ENCODE data around the gene ST6GALNAC2. TPM values are rescaled to one million over a fixed set of nuclear protein-coding genes. Genes with fewer than 3 reads are reported as not detected.

ST6GALNAC2 gene
- total and polyA plus RNA-seq, 8 donors, result 1.2 to 17.8 (median 4.7) TPM

DNA sequence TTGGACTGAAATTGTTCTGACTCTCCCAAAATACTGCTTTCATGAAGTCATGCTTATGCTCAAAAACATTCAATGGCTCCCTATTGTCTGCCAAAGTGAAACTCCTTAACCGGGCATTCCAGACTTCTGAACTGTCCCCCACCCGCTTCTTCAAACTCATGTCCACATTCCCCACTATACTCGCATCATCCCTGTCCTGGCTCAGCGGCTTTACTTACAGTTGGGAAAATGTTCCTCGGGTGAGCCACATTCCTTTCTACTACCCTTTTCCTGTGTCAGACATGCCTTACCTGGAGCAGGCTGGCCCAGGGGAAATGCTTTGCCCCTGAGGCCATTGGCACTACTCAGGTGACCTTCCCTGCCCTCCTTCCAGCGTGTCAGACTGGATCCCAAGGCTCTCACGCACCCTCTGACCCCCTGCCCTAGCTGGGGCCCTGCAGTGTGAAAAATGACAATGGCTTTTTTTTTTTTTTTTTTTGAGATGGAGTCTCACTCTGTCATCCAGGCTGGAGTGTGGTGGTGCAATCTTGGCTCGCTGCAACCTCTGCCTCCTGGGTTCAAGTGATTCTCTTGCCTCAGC lies 53.5 kb downstream of the ST6GALNAC2 start:
- TF ChIP-seq EP300 (IDR thresholded peaks at IDR 0.05) (no peak), POLR2AphosphoS5 (IDR thresholded peaks at IDR 0.05) (no peak), POLR2A (IDR thresholded peaks at IDR 0.05) (no peak)
- TF ChIP-seq, protein P1, sequence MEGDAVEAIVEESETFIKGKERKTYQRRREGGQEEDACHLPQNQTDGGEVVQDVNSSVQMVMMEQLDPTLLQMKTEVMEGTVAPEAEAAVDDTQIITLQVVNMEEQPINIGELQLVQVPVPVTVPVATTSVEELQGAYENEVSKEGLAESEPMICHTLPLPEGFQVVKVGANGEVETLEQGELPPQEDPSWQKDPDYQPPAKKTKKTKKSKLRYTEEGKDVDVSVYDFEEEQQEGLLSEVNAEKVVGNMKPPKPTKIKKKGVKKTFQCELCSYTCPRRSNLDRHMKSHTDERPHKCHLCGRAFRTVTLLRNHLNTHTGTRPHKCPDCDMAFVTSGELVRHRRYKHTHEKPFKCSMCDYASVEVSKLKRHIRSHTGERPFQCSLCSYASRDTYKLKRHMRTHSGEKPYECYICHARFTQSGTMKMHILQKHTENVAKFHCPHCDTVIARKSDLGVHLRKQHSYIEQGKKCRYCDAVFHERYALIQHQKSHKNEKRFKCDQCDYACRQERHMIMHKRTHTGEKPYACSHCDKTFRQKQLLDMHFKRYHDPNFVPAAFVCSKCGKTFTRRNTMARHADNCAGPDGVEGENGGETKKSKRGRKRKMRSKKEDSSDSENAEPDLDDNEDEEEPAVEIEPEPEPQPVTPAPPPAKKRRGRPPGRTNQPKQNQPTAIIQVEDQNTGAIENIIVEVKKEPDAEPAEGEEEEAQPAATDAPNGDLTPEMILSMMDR (IDR thresholded peaks at IDR 0.05), result no peak
- DNase-seq, result no peak
- peak overlapping the region; percentile 32 to 88 (median 86) for H3K27ac ChIP-seq
- H3K36me3 ChIP-seq, result no peaks in the 10 kb centered on the region
- H3K4me3 ChIP-seq, result no peak overlapping the region
- H3K27me3 ChIP-seq, result peaks cover 0 to 28% (median 6%) of the 10 kb centered on the region in 3 donors
- no peaks in the 10 kb centered on the region for H3K9me3 ChIP-seq
- intact Hi-C loops (cut with DNase I; ENCODE audit: low total_unique reads), result no loop called here
- WGBS, 5 donors, result 80 to 85% (median 83%) methylated on average over 8 of the region's 8 CpGs
- peaks cover 34 to 65% (median 42%) of the 10 kb centered on the region in 4 donors for H3K4me1 ChIP-seq

DNA sequence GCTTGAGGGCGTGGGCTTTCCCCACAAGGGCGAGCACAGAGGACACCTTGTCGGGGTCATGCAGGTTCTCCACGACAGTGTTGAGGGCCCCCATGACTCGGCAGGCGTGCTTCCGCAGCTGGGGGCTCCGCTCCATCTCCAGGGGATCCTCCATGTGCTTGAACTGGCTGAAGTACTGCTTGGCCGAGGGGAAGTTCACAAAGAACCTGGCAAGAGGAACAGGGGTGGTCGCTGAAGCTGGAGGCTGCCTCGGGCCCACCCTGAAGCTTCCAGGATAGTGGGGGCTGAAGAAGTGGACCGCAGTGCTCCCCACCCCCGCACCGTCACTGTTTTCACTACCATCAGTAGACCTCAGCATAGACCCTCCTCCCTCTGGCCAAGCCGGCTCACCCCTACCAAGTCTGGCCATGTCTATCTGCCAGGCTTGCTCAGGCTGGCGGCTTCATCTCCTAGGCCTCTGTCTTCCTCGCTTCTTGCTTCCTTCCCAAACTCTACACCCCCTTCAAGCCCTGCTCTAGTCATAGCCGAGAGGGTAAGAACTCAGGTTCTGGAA lies 54.1 kb downstream of the ST6GALNAC2 start:
- H3K36me3 ChIP-seq, result no peaks in the 10 kb centered on the region
- H3K9me3 ChIP-seq, result no peaks in the 10 kb centered on the region
- DNase-seq, result no peak
- WGBS, 5 donors, result 83 to 89% (median 85%) methylated on average over 15 to 18 of the region's 18 CpGs
- intact Hi-C loops (cut with DNase I; ENCODE audit: low total_unique reads), result no loop called here
- peaks cover 0 to 25% (median under 1%) of the 10 kb centered on the region in 3 donors for H3K27me3 ChIP-seq
- no peak overlapping the region for H3K4me3 ChIP-seq
- no peak for TF ChIP-seq EP300 (IDR thresholded peaks at IDR 0.05)
- TF ChIP-seq POLR2AphosphoS5 (IDR thresholded peaks at IDR 0.05), result no peak
- TF ChIP-seq, protein P1 (IDR thresholded peaks at IDR 0.05), result no peak
- TF ChIP-seq POLR2A (IDR thresholded peaks at IDR 0.05), result no peak
- H3K27ac ChIP-seq, result peak overlapping the region; percentile 81 to 88 (median 86)
- peaks cover 31 to 63% (median 41%) of the 10 kb centered on the region in 4 donors for H3K4me1 ChIP-seq

DNA sequence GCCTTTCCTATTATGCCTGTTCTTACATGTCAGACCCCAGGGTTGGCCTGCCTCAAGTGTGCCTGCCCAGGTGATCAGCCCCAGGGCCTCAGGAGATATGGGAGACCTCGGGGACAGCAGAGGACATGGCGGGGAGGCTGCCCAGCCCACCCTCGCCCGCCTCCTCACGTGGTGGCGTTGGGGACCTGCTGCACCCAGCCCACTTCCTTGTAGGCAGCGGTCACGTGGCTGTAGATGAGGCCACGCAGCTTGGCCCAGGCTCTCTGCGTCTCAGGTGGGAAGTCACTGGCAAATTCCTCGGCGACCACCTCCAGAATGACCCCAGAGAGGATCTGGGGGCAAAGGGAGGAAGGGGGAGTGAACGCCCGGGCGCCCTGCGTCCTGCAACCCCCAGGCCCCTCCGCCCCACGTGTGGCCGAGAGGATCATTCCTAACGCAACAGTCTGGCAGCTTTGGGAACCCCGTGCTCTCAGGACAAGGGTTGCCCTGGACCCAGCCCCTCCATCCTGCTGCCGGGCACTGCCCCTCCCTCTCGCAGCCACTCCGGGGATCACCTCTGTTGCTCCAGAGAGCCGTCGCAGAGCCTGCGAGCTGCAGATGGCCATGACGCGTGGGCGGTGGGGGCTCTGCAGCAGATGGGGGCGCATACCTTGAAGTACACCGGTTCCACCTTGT lies 54.7 kb downstream of the ST6GALNAC2 start:
- no peaks in the 10 kb centered on the region for H3K36me3 ChIP-seq
- no peak for DNase-seq
- H3K4me1 ChIP-seq, result peaks cover 31 to 59% (median 40%) of the 10 kb centered on the region in 4 donors
- H3K9me3 ChIP-seq, result no peaks in the 10 kb centered on the region
- no peak overlapping the region for H3K4me3 ChIP-seq
- TF ChIP-seq, protein P1 (IDR thresholded peaks at IDR 0.05), result no peak
- TF ChIP-seq POLR2A (IDR thresholded peaks at IDR 0.05), result no peak
- TF ChIP-seq EP300 (IDR thresholded peaks at IDR 0.05), result no peak
- no peak for TF ChIP-seq POLR2AphosphoS5 (IDR thresholded peaks at IDR 0.05)
- intact Hi-C loops (cut with DNase I; ENCODE audit: low total_unique reads), result no loop called here
- peaks cover 0 to 19% (median 0%) of the 10 kb centered on the region in 3 donors for H3K27me3 ChIP-seq
- H3K27ac ChIP-seq, result peak overlapping the region; percentile 81 to 88 (median 86)
- 80 to 100% (median 85%) methylated on average over 1 to 32 of the region's 32 CpGs for WGBS, 5 donors

DNA sequence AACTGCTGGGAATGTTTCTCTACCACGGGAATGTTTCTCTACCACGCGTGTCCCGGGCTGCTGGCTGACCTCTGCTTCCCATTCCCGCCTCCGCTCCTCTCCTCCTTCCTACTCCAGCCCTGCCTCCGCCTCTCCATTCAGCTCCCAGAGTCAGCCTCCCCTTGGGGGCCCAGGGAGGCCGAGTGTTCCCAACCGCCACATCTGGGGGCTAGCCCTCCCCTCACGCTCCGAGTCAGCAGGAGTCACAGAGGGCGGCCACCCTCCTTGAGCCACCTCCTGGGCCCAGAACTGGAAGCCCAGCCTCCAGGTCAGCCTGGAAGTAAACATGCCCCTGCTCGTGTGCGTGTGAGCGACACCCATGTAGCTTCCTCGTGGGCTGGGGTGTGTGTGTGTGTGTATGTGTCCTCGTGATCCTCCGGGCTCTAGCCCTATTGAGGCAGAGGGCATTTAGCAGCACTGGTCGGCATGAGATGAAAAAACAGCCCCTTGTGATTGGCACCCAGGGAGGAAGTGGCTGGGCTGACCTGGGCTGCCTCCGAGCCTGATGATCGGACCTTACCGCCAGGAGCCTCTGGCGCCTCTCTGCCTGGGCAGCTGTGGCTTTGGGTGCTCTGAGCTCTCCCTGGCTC lies 55.5 kb downstream of the ST6GALNAC2 start:
- H3K9me3 ChIP-seq, result no peaks in the 10 kb centered on the region
- peak; percentile 37 to 83 for DNase-seq
- no peak overlapping the region for H3K4me3 ChIP-seq
- peaks cover 0 to 12% (median 0%) of the 10 kb centered on the region in 3 donors for H3K27me3 ChIP-seq
- peak overlapping the region; percentile 81 to 88 (median 86) for H3K27ac ChIP-seq
- no peaks in the 10 kb centered on the region for H3K36me3 ChIP-seq
- H3K4me1 ChIP-seq, result peaks cover 33 to 58% (median 42%) of the 10 kb centered on the region in 4 donors
- intact Hi-C loops (cut with DNase I; ENCODE audit: low total_unique reads), result no loop called here
- TF ChIP-seq, protein P1 (IDR thresholded peaks at IDR 0.05), result no peak
- no peak for TF ChIP-seq POLR2A (IDR thresholded peaks at IDR 0.05)
- no peak for TF ChIP-seq POLR2AphosphoS5 (IDR thresholded peaks at IDR 0.05)
- no peak for TF ChIP-seq EP300 (IDR thresholded peaks at IDR 0.05)
- 30 to 43% (median 40%) methylated on average over 12 to 23 of the region's 23 CpGs for WGBS, 5 donors

Measured in stomach (tissue), 9 donors.